GM21529 (cell line): ENCODE results near the gene USP34.
"Not testable (repeated sequence)": the region's sequence is repeated elsewhere in the genome, so short reads cannot be mapped to it uniquely, and the experiment has no call there.

Experiments
- ATAC-seq: cut with Tn5 transposase; IDR thresholded peaks from one replicate; pipeline ENCODE4 v1.9.1; 2021; ENCODE audit not compliant: unreplicated experiment

The USP34 gene

DNA sequence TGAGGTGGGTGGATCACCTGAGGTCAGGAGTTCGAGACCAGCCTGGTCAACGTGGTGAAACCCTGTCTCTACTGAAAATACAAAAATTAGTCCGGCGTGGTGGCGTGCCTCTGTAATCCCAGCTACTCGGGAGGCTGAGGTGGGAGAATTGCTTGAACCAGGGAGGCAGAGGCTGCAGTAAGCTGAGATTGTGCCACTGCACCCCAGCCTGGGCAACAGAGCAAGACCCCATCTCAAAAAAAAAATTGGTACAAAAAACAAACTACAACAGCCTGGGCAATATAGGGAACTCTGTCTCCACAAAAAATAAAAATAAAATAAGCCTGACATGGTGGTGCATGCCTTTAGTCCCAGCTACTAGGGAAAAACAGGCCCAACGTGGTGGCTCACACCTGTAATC lies 305.8 kb downstream of the USP34 start:
- not testable (repeated sequence) for ATAC-seq

DNA sequence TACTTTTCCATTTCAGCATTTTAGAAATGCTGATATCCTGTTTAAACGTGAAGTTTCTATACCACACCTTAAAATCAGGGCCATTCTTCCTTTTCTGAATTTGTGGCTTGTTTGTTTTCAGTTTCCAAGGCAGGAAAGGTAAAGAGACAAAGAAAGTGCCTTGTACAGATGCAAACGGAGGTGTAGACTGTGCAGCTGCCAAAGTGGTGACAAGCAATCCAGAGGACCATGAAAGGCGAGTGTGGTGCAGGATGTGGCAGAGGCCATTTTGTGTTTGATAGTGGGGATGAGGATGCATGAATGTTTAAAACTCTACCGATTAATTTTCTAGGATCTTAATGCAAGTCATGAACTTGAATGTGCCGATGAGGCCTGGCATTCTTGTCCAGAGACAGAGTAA lies 308.2 kb downstream of the USP34 start:
- ATAC-seq: no peak

DNA sequence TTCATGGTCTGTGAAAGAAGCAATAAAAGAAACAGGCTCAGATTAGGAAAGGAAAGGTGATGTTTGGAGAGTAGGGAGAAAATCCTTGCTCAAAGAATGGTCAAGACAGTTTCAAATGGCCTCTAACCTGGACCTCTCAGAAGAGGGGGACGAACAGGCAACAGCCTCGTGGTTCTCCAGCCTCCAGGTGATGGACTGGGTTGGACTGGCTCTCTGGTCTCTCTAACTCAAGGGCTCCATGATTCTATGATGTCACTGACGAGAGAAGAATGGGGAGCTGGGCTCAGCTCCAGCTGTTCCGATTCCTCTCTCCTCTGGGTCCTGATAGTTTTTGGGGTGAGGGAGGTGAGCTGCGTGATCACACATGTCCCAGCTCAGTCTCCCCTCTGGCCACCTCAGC lies 309.0 kb downstream of the USP34 start, which contains the start of gene C2orf74:
Gene C2orf74 (plus strand): TSS at position 301 of the 400 bp plus-strand sequence. CDS start 327 bp downstream, outside the sequence.
- no peak for ATAC-seq

DNA sequence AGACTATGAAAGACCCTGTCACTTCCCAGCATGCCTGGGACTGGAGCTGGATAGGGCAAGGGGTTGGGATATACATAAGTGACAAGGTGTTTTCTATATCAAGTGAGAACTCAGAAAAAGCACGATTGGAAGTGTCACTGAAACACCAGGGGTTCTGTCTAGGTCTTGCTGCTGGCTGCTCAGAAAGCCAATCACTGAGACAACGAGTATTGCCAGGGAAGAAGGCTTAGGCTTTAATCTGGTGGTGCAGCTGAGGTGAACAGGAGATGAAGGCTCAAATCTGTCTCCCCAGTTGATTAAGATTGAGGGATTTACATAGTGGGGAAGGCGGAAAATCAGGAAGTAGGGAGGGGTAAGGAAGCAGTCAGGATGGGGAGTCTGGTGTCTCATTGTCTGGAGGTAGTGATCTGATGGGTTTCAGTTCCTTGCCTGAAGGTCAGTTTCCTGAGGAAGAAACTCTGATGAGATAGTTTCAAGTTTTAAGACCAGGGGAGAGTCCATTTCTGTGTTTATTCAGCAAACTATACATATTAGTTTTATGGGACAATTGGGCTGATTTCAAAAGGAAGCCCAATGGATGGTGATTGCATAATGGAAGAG lies 312.4 kb downstream of the USP34 start:
- ATAC-seq: no peak

DNA sequence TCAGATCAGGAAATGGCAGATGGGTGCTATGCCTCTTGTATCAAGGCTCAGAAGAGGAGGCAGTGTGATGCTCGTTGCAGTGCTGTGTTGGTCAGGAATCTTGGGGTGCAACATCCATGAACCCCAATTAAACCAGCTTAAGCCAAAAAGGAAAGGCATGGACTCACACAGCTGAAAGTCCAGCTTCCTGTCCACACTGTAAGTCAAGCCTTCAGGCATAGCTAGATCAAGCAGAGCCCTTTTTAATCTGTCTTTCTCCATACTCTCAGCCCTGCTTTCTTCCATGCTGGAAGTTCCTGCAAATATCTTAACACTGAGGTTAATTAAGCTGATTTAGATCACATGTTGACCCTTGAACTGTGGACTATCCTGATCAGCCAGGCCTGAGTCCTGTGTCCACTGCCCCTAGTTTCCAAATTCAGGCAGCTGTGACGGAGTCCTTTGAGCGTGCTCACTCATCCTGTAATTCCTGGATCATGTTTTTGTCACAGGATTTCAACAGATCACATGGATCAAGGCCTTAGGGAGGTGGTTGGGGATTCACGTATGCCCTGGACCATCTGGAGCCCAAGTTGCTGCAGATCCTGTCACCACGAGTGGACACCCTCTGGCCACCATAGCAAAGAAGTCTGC lies 313.4 kb downstream of the USP34 start:
- no peak for ATAC-seq

DNA sequence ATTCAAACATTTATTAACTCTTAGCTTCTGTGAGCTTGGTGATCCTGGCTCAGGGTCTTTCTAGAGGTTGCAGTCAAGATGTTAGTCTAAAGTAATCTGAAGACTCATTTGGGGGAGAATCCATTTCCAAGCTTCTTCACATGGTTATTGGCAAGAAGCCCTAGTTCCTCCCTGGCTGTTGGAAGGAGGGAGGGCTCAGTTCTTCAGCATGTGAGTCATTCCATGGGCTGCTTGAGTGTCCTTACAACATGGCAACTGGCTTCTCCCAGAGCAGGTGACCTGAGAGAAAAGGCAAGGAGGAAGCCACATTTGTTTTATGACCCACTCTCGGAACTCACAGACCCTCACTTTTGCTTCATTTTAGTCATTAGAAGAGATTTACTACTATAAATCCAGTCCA lies 319.5 kb downstream of the USP34 start:
- ATAC-seq: no peak

DNA sequence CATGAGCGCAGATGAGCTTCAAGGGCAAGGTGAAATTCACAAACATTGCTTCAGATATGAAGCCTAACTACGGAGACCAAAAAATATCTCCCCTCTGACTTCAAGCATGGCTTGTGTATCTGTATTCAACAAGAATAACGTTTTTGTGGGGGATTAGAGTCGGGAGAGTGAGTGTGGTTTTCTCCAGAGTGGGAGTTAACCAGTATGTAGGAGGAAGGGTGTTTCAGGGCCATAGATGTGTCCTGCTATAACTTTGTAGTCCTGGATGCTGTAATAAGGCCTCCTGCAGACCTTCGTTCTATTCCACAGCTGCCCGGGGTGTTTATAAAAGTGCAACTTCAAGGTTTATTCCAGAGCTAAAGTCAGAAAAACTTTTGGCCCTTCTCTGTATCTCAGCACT lies 321.8 kb downstream of the USP34 start:
- ATAC-seq: no peak

DNA sequence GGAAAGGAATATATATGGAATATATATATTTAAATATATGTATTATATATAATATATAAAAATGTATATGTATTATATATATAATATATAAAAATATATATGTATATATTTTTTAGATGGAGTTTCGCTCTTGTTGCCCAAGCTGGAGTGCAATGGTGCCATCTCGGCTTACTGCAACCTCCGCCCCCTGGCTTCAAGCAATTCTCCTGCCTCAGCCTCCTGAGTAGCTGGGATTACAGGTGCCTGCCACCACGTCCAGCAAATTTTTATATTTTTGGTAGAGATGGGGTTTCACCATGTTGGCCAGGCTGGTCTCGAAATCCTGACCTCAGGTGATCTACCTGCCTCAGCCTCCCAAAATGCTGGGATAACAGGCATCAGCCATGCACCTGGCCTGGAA lies 322.8 kb downstream of the USP34 start:
- not testable (repeated sequence) for ATAC-seq

DNA sequence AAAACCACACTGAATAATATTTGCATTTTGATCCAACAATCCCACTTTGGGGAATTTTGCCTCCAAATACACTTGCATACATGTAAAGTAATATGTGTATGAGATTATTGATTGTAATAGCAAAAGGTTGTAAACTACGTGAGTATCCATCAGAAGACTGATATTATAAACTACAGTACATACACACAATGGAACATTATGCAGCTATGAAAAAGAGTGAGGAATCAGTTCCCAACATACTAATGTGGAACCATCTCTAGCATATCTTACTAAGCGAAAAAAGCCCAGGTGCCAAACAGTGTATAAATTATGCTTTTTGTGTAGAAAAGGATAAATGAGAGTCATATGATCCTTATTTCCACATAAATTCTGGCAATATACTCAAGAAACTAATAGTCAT lies 324.9 kb downstream of the USP34 start:
- ATAC-seq: no peak

DNA sequence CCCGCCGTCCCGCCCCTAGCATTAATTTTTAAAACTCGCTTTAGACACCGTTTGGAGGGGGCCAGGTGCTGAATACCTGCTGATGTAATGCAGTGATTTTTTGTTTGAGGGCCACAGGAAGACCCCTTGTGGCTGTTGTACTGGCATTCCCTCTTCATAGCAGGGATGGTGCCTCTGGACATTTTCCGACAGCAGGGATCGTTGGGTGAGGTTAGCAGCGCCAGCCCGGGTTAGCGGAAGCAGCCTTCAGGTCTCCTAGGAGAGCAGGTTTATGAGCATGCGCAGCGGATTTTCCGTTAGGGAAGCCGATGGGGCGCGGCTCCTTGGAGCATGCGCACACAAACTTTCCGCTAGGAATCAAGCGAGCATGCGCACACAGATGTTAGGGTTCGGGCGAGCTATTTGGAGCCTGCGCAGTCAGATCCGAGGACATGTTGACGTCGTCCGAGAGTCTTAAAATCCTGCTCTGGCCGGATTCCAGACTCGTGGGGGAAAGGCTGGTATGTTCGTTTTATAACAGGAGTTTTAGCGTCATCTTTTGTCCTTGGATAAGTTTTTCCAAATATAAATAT lies 326.1 kb downstream of the USP34 start:
- ATAC-seq: peak; percentile 89

DNA sequence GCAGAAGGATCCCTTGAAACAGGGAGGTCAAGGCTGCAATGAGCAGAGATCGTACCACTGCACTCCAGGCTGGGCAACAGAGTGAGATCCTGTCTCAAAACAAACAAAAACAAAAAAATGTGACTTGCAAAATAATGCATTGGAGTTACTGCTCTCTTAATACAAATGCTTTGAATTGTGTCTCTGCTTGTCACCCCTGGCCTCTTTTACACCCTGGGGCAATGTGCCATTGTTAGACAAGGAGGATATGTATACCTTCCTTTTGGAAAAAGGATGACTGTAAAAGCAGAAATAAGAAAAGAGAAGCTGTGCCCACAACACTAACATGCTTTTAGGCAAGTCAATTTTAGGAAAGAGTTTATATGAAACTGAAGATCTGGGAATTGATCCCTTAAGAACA lies 329.7 kb downstream of the USP34 start:
- no peak for ATAC-seq

DNA sequence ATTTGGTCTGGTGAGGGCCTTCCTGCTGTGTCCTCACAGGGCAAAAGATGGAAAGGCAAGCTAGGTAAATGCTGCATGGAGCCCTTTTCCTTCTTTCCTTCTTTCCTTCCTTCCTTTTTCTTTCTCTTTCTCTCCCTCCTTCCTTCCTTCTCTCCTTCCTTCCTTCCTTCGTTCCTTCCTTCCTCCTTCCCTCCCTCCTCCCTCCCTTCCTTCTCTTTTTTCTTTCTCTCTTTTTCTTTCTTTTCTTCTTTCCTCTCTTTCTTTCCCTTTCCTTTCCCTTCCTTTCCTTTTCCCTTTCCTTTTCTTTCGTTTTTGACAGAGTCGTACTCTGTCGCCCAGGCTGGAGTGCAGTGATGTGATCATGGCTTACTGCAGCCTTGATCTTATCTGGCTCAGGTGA lies 332.0 kb downstream of the USP34 start:
- no peak for ATAC-seq
